Measurements from ENCODE around the gene IL15.

GRCh38 chr4:141657550-141658250 lies 21.3 kb downstream of the IL15 start:
- TF ChIP-seq CTCF (IDR thresholded peaks at IDR 0.05) (no peak), POLR2AphosphoS5 (IDR thresholded peaks at IDR 0.05) (no peak)
